Measurements from ENCODE around the gene GALNT11.

The GALNT11 gene

GRCh38 chr7:152122540-152122939 is 97.1 kb downstream of the GALNT11 start:
- TF ChIP-seq TAF1 (IDR thresholded peaks at IDR 0.05; ENCODE audit: borderline replicate concordance, insufficient read depth, low read length) = no peak
- TF ChIP-seq SIN3A (IDR thresholded peaks at IDR 0.05; ENCODE audit: borderline replicate concordance, insufficient read depth, low read length) = no peak
- no peak for TF ChIP-seq FOXP2 (optimal IDR thresholded peaks at IDR 0.05; ENCODE audit: borderline replicate concordance, extremely low read depth, extremely low read length, insufficient read depth)
- no peak for TF ChIP-seq POLR2AphosphoS5 (IDR thresholded peaks at IDR 0.05; ENCODE audit: low read depth, low read length)
- TF ChIP-seq REST (IDR thresholded peaks at IDR 0.05; ENCODE audit: insufficient read depth in 1 of 2, low read depth in 2 of 2, low read length in 2 of 2) = no peak

GRCh38 chr7:152126741-152127140 is 101.3 kb downstream of the GALNT11 start:
- TF ChIP-seq REST (IDR thresholded peaks at IDR 0.05; ENCODE audit: insufficient read depth in 1 of 2, low read depth in 2 of 2, low read length in 2 of 2) (no peak), POLR2AphosphoS5 (IDR thresholded peaks at IDR 0.05; ENCODE audit: low read depth, low read length) (no peak), FOXP2 (optimal IDR thresholded peaks at IDR 0.05; ENCODE audit: borderline replicate concordance, extremely low read depth, extremely low read length, insufficient read depth) (no peak), SIN3A (IDR thresholded peaks at IDR 0.05; ENCODE audit: borderline replicate concordance, insufficient read depth, low read length) (no peak), TAF1 (IDR thresholded peaks at IDR 0.05; ENCODE audit: borderline replicate concordance, insufficient read depth, low read length) (no peak)

- TF ChIP-seq REST (IDR thresholded peaks at IDR 0.05; ENCODE audit: insufficient read depth in 1 of 2, low read depth in 2 of 2, low read length in 2 of 2) = no peak
These were observed 101.8 kb downstream of the GALNT11 start for GRCh38 chr7:152127229-152127628.

- no peak for TF ChIP-seq SIN3A (IDR thresholded peaks at IDR 0.05; ENCODE audit: borderline replicate concordance, insufficient read depth, low read length)
- TF ChIP-seq POLR2AphosphoS5 (IDR thresholded peaks at IDR 0.05; ENCODE audit: low read depth, low read length) = no peak
These were observed 102.8 kb downstream of the GALNT11 start for GRCh38 chr7:152128252-152128651.

- TF ChIP-seq SIN3A (IDR thresholded peaks at IDR 0.05; ENCODE audit: borderline replicate concordance, insufficient read depth, low read length) (no peak), REST (IDR thresholded peaks at IDR 0.05; ENCODE audit: insufficient read depth in 1 of 2, low read depth in 2 of 2, low read length in 2 of 2) (no peak), POLR2AphosphoS5 (IDR thresholded peaks at IDR 0.05; ENCODE audit: low read depth, low read length) (no peak)
These were observed 103.4 kb downstream of the GALNT11 start for GRCh38 chr7:152128741-152129461.

All from PFSK-1 (cell line).